SK-N-SH treated with all-trans-retinoic acid at 6 μM for 48 hours (cell line): ENCODE measurements around the gene EIF2A.

Source experiments
- ATAC-seq: fragments of 200-7000 bp; cut with Tn5 transposase; 3 replicates; pipeline ENCODE4 v1.9.1; 2020; ENCODE audit warnings: mild to moderate bottlenecking, moderate library complexity
- ARNTL ChIP-seq: fragments of 450-650 bp; formaldehyde crosslinking; IDR thresholded peaks from 2 replicates; pipeline ENCODE4 v1.5.0; 2020; ENCODE audit warnings: low read depth, mild to moderate bottlenecking, moderate library complexity, borderline replicate concordance
- CSDC2 ChIP-seq: fragments of 250-450 bp; sonication (Bioruptor Pico); IDR thresholded peaks from 2 replicates; pipeline ENCODE4 v1.5.0; 2020; ENCODE audit warnings: mild to moderate bottlenecking, moderate library complexity
- ESRRG ChIP-seq: fragments of 250-450 bp; sonication (Bioruptor Pico); IDR thresholded peaks from 2 replicates; pipeline ENCODE4 v1.6.1; 2021; ENCODE audit warnings: mild to moderate bottlenecking
- GLIS3 ChIP-seq: fragments of 250-450 bp; sonication (Bioruptor Pico); IDR thresholded peaks from 2 replicates; pipeline ENCODE4 v1.5.0; 2020; ENCODE audit warnings: mild to moderate bottlenecking, moderate library complexity
- ISL1 ChIP-seq: fragments of 250-450 bp; sonication (Bioruptor Pico); IDR thresholded peaks from 2 replicates; pipeline ENCODE4 v2.1.2; 2022; ENCODE audit warnings: mild to moderate bottlenecking, moderate library complexity
- OSR1 ChIP-seq: fragments of 250-450 bp; sonication (Bioruptor Pico); IDR thresholded peaks from 2 replicates; pipeline ENCODE4 v1.8.0; 2022; ENCODE audit warnings: moderate library complexity, mild to moderate bottlenecking, inconsistent platforms
- PPARA ChIP-seq: fragments of 250-450 bp; sonication (Bioruptor Pico); IDR thresholded peaks from 2 replicates; pipeline ENCODE4 v1.5.0; 2020; ENCODE audit warnings: mild to moderate bottlenecking, borderline replicate concordance
- RARB ChIP-seq: fragments of 250-450 bp; sonication (Bioruptor Pico); IDR thresholded peaks from 2 replicates; pipeline ENCODE4 v1.8.0; 2021; ENCODE audit warnings: mild to moderate bottlenecking, moderate library complexity
- SNAI2 ChIP-seq: fragments of 250-450 bp; sonication (Bioruptor Pico); IDR thresholded peaks from 2 replicates; pipeline ENCODE4 v1.5.0; 2020; ENCODE audit warnings: mild to moderate bottlenecking, moderate library complexity
- TOX ChIP-seq: fragments of 250-450 bp; sonication (Bioruptor Pico); IDR thresholded peaks from 2 replicates; pipeline ENCODE4 v1.8.0; 2021; ENCODE audit warnings: mild to moderate bottlenecking, moderate library complexity, borderline replicate concordance
- ZC3H10 ChIP-seq: fragments of 250-450 bp; sonication (Bioruptor Pico); IDR thresholded peaks from 2 replicates; pipeline ENCODE4 v1.5.1; 2021; ENCODE audit warnings: mild to moderate bottlenecking, moderate library complexity
- ZFP3 ChIP-seq: fragments of 250-450 bp; sonication (Bioruptor Pico); IDR thresholded peaks from 2 replicates; pipeline ENCODE4 v1.5.0; 2020; ENCODE audit warnings: mild to moderate bottlenecking, moderate library complexity
- ZFP30 ChIP-seq: fragments of 450-650 bp; formaldehyde crosslinking; IDR thresholded peaks from 2 replicates; pipeline ENCODE4 v1.5.0; 2022; ENCODE audit warnings: mild to moderate bottlenecking, moderate library complexity
- ZNF565 ChIP-seq: fragments of 450-650 bp; formaldehyde crosslinking; conservative IDR thresholded peaks from 2 replicates; pipeline ENCODE4 v1.5.0; 2020; ENCODE audit warnings: low read depth, mild to moderate bottlenecking, moderate library complexity
- ZNF70 ChIP-seq: fragments of 450-650 bp; formaldehyde crosslinking; IDR thresholded peaks from 2 replicates; pipeline ENCODE4 v1.5.0; 2020; ENCODE audit warnings: mild to moderate bottlenecking, moderate library complexity
- ZNF8 ChIP-seq: fragments of 450-650 bp; formaldehyde crosslinking; IDR thresholded peaks from 2 replicates; pipeline ENCODE4 v1.5.0; 2020; ENCODE audit warnings: mild to moderate bottlenecking, moderate library complexity
- TF ChIP-seq, protein P1 (sequence below): fragments of 250-450 bp; sonication (Bioruptor Pico); IDR thresholded peaks from 2 replicates; pipeline ENCODE4 v1.8.0; 2021; ENCODE audit warnings: low read depth, mild to moderate bottlenecking, moderate library complexity, borderline replicate concordance
- TF ChIP-seq, protein P2 (sequence below): fragments of 250-450 bp; sonication (Bioruptor Pico); IDR thresholded peaks from 2 replicates; pipeline ENCODE4 v1.5.1; 2020; ENCODE audit warnings: low read depth, mild to moderate bottlenecking, moderate library complexity
- TF ChIP-seq, protein P3 (sequence below): fragments of 250-450 bp; sonication (Bioruptor Pico); IDR thresholded peaks from 2 replicates; pipeline ENCODE4 v1.5.1; 2021; ENCODE audit warnings: mild to moderate bottlenecking, moderate library complexity
- TF ChIP-seq, protein P4 (sequence below): fragments of 250-450 bp; sonication (Bioruptor Pico); IDR thresholded peaks from 2 replicates; pipeline ENCODE4 v1.8.0; 2020; ENCODE audit warnings: mild to moderate bottlenecking, moderate library complexity, borderline replicate concordance

The EIF2A gene

DNA sequence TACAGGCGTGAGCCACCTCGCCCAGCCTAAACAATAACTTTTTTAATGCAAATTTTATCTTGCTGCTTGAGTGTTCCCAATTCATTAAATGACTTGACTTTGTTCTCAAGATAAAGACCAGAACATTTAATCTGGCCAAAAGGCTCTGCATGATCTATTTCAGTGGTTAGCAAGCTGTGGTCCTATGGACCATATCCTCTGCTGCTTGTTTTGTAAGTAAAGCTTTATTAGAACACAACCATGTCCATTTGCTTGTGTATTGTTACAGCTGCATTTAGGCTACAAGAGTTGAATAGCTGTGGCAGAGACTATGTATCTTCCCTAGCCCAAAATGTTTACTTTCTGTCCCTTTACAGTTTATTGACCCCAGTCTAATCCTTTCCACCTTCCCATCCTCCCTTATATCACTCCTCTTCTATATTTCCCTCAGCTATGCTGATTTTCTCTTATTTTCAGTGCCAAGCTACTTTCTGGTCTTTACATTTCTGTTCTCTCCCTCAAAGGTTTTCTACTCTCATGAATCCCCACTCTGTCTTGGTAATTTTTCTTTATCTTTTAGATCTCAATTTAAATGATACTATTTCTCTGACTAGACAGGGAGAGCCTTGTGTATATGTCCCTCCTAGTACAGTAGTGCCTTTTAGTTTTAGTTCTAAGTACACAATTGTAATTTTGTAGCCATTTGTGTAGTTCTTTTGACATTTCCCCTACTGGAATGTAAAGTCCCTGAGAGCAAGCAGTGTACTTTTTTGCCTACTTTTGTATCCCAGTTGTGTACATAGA lies 79.8 kb downstream of the EIF2A start:
- no peak for TF ChIP-seq ZNF70 (CRISPR knock-in tag)
- no peak for TF ChIP-seq ARNTL
- TF ChIP-seq, all 23 proteins: peak for 0
- ATAC-seq = no peak

DNA sequence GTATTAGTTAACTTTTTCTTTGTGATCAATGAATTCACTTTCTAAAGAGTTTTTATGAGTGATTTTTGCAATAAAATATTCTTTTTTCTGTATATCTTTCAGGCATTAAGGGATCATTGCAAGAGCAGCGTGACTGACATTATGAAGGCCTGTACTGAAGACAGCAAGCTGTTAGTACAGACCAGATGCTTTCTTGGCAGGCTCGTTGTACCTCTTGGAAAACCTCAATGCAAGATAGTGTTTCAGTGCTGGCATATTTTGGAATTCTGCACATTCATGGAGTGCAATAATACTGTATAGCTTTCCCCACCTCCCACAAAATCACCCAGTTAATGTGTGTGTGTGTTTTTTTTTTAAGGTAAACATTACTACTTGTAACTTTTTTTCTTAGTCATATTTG lies 81.0 kb downstream of the EIF2A start:
- no peak for ATAC-seq
- TF ChIP-seq ZNF70 (CRISPR knock-in tag) (no peak), ZFP3 (no peak), ISL1 (CRISPR knock-in tag) (no peak), SNAI2 (CRISPR knock-in tag) (no peak), ZC3H10 (CRISPR knock-in tag) (no peak), ARNTL (no peak), OSR1 (CRISPR knock-in tag) (no peak), ZNF565 (CRISPR knock-in tag) (no peak), ZNF8 (no peak)
- TF ChIP-seq, protein P1, sequence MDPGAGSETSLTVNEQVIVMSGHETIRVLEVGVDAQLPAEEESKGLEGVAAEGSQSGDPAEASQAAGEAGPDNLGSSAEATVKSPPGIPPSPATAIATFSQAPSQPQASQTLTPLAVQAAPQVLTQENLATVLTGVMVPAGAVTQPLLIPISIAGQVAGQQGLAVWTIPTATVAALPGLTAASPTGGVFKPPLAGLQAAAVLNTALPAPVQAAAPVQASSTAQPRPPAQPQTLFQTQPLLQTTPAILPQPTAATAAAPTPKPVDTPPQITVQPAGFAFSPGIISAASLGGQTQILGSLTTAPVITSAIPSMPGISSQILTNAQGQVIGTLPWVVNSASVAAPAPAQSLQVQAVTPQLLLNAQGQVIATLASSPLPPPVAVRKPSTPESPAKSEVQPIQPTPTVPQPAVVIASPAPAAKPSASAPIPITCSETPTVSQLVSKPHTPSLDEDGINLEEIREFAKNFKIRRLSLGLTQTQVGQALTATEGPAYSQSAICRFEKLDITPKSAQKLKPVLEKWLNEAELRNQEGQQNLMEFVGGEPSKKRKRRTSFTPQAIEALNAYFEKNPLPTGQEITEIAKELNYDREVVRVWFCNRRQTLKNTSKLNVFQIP (CRISPR knock-in tag) = no peak
- TF ChIP-seq, protein P2, sequence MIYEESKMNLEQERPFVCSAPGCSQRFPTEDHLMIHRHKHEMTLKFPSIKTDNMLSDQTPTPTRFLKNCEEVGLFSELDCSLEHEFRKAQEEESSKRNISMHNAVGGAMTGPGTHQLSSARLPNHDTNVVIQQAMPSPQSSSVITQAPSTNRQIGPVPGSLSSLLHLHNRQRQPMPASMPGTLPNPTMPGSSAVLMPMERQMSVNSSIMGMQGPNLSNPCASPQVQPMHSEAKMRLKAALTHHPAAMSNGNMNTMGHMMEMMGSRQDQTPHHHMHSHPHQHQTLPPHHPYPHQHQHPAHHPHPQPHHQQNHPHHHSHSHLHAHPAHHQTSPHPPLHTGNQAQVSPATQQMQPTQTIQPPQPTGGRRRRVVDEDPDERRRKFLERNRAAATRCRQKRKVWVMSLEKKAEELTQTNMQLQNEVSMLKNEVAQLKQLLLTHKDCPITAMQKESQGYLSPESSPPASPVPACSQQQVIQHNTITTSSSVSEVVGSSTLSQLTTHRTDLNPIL (CRISPR knock-in tag) = no peak
- TF ChIP-seq, protein P3, sequence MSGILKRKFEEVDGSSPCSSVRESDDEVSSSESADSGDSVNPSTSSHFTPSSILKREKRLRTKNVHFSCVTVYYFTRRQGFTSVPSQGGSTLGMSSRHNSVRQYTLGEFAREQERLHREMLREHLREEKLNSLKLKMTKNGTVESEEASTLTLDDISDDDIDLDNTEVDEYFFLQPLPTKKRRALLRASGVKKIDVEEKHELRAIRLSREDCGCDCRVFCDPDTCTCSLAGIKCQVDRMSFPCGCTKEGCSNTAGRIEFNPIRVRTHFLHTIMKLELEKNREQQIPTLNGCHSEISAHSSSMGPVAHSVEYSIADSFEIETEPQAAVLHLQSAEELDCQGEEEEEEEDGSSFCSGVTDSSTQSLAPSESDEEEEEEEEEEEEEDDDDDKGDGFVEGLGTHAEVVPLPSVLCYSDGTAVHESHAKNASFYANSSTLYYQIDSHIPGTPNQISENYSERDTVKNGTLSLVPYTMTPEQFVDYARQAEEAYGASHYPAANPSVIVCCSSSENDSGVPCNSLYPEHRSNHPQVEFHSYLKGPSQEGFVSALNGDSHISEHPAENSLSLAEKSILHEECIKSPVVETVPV (CRISPR knock-in tag) = no peak
- TF ChIP-seq, all 23 proteins: peak for 0

DNA sequence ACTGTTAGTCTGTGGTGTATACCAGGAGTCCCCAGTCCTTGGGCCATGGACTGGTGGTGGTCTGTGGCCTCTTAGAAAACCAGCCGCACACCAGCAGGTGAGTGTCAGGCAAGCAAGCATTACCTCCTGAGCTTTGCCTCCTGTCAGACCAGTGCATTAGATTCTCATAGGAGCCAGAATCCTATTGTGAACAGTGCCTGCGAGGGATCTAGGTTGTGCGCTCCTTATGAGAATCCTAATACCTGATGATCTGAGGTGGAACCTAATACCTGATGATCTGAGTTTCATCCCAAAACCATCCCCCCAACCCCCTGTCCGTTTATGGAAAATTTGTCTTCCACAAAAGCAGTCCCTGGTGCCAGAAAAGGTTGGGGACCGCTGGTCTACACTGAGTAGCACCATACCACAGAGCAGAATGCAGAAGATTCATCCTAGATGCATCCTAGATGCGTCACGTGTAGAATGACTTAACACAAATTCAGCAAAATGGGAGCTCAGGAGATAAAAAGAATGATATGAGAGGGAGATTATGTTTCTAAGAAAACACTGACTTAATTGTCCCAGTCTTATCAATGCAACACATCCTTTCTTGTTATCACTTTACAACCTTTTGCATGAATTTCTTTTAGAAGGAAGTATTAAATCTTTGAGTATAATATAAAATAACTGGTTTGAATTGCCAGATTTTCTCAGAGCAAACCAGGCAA lies 85.1 kb downstream of the EIF2A start:
- TF ChIP-seq ZFP3 = no peak
- no peak for TF ChIP-seq ZFP30 (CRISPR knock-in tag)
- TF ChIP-seq, protein P4, sequence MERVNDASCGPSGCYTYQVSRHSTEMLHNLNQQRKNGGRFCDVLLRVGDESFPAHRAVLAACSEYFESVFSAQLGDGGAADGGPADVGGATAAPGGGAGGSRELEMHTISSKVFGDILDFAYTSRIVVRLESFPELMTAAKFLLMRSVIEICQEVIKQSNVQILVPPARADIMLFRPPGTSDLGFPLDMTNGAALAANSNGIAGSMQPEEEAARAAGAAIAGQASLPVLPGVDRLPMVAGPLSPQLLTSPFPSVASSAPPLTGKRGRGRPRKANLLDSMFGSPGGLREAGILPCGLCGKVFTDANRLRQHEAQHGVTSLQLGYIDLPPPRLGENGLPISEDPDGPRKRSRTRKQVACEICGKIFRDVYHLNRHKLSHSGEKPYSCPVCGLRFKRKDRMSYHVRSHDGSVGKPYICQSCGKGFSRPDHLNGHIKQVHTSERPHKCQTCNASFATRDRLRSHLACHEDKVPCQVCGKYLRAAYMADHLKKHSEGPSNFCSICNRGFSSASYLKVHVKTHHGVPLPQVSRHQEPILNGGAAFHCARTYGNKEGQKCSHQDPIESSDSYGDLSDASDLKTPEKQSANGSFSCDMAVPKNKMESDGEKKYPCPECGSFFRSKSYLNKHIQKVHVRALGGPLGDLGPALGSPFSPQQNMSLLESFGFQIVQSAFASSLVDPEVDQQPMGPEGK (CRISPR knock-in tag) = no peak
- no peak for TF ChIP-seq ZNF565 (CRISPR knock-in tag)
- TF ChIP-seq ZNF8 = no peak
- TF ChIP-seq PPARA (CRISPR knock-in tag) = no peak
- TF ChIP-seq GLIS3 (CRISPR knock-in tag) = no peak
- no peak for TF ChIP-seq OSR1 (CRISPR knock-in tag)
- no peak for TF ChIP-seq ESRRG (CRISPR knock-in tag)
- TF ChIP-seq, all 23 proteins: peak for 0
- no peak for ATAC-seq

DNA sequence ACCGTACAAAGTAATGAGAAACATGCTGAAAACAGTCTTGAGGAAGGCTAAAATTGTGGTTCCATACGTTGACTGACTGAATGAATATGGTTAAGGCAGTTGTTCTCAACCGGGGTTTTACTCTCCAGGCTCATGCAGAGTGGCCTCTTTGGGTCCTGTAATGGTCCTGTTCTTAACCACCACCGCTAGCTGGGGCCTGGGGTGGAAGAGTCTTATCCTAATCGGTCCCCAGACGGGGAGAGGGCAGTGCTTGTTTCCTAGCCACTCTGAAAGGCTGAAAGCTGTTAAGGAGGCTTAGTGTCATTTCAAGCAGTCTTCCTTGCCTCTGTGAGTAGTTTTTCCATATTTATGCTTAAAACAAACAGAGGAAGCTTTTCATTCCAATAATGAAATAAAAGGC lies 88.5 kb downstream of the EIF2A start:
- no peak for ATAC-seq
- TF ChIP-seq OSR1 (CRISPR knock-in tag) (no peak), ZNF565 (CRISPR knock-in tag) (no peak), ZNF70 (CRISPR knock-in tag) (no peak), CSDC2 (CRISPR knock-in tag) (no peak), SNAI2 (CRISPR knock-in tag) (no peak), TOX (CRISPR knock-in tag) (no peak), ISL1 (CRISPR knock-in tag) (no peak), RARB (CRISPR knock-in tag) (no peak), ZFP3 (no peak)
- TF ChIP-seq, protein P4 (CRISPR knock-in tag) = no peak
- TF ChIP-seq, protein P2 (CRISPR knock-in tag) = no peak
- TF ChIP-seq, protein P1 (CRISPR knock-in tag) = no peak
- TF ChIP-seq, protein P3 (CRISPR knock-in tag) = no peak
